Measurements from ENCODE around the gene SRRM4. TPM values are rescaled to one million over a fixed set of nuclear protein-coding genes. Genes with fewer than 3 reads are reported as not detected.

The SRRM4 gene
- total and polyA plus RNA-seq, 10 of the 15 experiments (the other 5 are each of a cell fraction or from before 2014, with no cell fraction given): under 0.01 to 0.01 TPM; not detected in 8

GRCh38 chr12:119134284-119135072 is 153.1 kb downstream of the SRRM4 start:
- H3K27ac ChIP-seq (ENCODE audit: control insufficient read depth, insufficient read depth): no peak overlapping the region
- H2AFZ ChIP-seq (ENCODE audit: control insufficient read depth, low read depth, low read length): no peak overlapping the region
- H3K4me3 ChIP-seq: no peak overlapping the region
- no peaks in the 10 kb centered on the region for H3K79me2 ChIP-seq (ENCODE audit: control insufficient read depth, insufficient read depth, low read length)
- ChIA-PET RAD21 (ENCODE audit: unreplicated experiment) (no interaction called here), POLR2A (no interaction called here), CTCF (no interaction called here), SMC1A (ENCODE audit: uncharacterized antibody, unreplicated experiment) (no interaction called here)
- FAIRE-seq (no peak), ATAC-seq (no peak), DNase-seq (ENCODE audit: low read depth, low spot score) (no peak)
- no peaks in the 10 kb centered on the region for H3K27me3 ChIP-seq (replicated peaks in 1 of 2; ENCODE audit: control insufficient read depth in 2 of 2, insufficient read depth in 2 of 2, low read length in 1 of 2)
- H3K36me3 ChIP-seq (ENCODE audit: control insufficient read depth in 2 of 2, insufficient read depth in 2 of 2, low read length in 1 of 2): no peaks in the 10 kb centered on the region
- H3K9me3 ChIP-seq (replicated peaks; ENCODE audit: control insufficient read depth, insufficient read depth, low read length): no peaks in the 10 kb centered on the region; the same call in 2 of the 3 replicates
- TF ChIP-seq ZNF592 (IDR thresholded peaks at IDR 0.05): no peak
- no peak for TF ChIP-seq REST (IDR thresholded peaks at IDR 0.05; ENCODE audit: low read depth, low read length)
- TF ChIP-seq EZH2 (IDR thresholded peaks at IDR 0.05; ENCODE audit: borderline replicate concordance, control insufficient read depth, low read depth, low read length): no peak
- no peak for TF ChIP-seq JUNB (IDR thresholded peaks at IDR 0.05)
- no peak for TF ChIP-seq SRF (IDR thresholded peaks at IDR 0.05; ENCODE audit: low read depth in 2 of 2, low read length in 2 of 2)
- no peak for TF ChIP-seq SREBF1 (IDR thresholded peaks at IDR 0.05; ENCODE audit: low read length)
- in situ Hi-C loops (cut with MboI): no loop called here
- H3K9ac ChIP-seq (ENCODE audit: control insufficient read depth, insufficient read depth, low read length): no peak overlapping the region
- intact Hi-C loops (cut with micrococcal nuclease; ENCODE audit: unreplicated experiment): no loop called here
- 26% methylated on average over 3 of the region's 3 CpGs for WGBS (ENCODE audit: insufficient coverage, insufficient replicate concordance, low lambda C conversion rate, missing lambda C conversion rate)
- no peaks in the 10 kb centered on the region for H3K4me1 ChIP-seq (ENCODE audit: control insufficient read depth, insufficient read depth, low read length)
- no peak overlapping the region for H3K4me2 ChIP-seq (ENCODE audit: control insufficient read depth, insufficient read depth)
- H4K20me1 ChIP-seq (ENCODE audit: control insufficient read depth, insufficient read depth): no peaks in the 10 kb centered on the region
- no TSS peak for BruUV-seq (replicated peaks)
